PC-3 (cell line): ENCODE data around the gene GALNTL6. TPM values are rescaled to one million over a fixed set of nuclear protein-coding genes. Genes with fewer than 3 reads are reported as not detected.

ENCODE experiments used
- ATAC-seq: fragments of 200-7000 bp; cut with Tn5 transposase; 2 replicates; pipeline ENCODE4 v1.9.1; 2020; ENCODE audit warnings: mild to moderate bottlenecking, moderate library complexity
- BruUV-seq: library from RNA; stranded (reverse); fragments of 400-500 nt; replicated peaks from 2 replicates; lab custom pipeline; 2021; lab: Mats Ljungman, UMichigan
- CTCF ChIA-PET: fragments of 300-600 bp; sonication (Branson Sonifier 250); formaldehyde crosslinking; loops from one replicate; lab custom pipeline; 2022; ENCODE audit warnings: antibody characterized with exemption; lab: Charles Lee
- POLR2A ChIA-PET: fragments of 300-600 bp; sonication (Branson Sonifier 250); formaldehyde crosslinking; loops from one replicate; lab custom pipeline; 2022; ENCODE audit warnings: antibody characterized with exemption; ENCODE audit not compliant: unreplicated experiment; lab: Charles Lee
- DNase-seq: peaks from one replicate; pipeline ENCODE4 v3.0.0-alpha.2; 2015
- H2AFZ ChIP-seq: fragments of 300-600 bp; sonication (generic); 2 replicates; pipeline ENCODE4 v1.6.0; 2016; ENCODE audit warnings: antibody characterized with exemption, low read length
- H3F3A ChIP-seq: fragments of 300-600 bp; sonication (generic); one replicate; pipeline ENCODE4 v1.6.0; 2017; ENCODE audit warnings: antibody characterized with exemption, low read length, control low read depth, mild to moderate bottlenecking; ENCODE audit not compliant: unreplicated experiment
- H3K27ac ChIP-seq: fragments of 300-600 bp; sonication (generic); 2 replicates; pipeline ENCODE4 v1.5.1; 2016; ENCODE audit warnings: mild to moderate bottlenecking, low read length
- H3K27me3 ChIP-seq: fragments of 300-600 bp; sonication (generic); 2 replicates; pipeline ENCODE4 v1.6.1; 2016; ENCODE audit warnings: low read length, mixed read lengths
- H3K36me3 ChIP-seq: fragments of 300-600 bp; sonication (generic); 2 replicates; pipeline ENCODE4 v1.6.1; 2016; ENCODE audit warnings: low read depth, mixed run types, low read length, mixed read lengths
- H3K4me1 ChIP-seq: fragments of 300-600 bp; sonication (generic); 2 replicates; pipeline ENCODE4 v1.5.1; 2016; ENCODE audit warnings: low read length; ENCODE audit not compliant: insufficient read depth
- H3K4me2 ChIP-seq: fragments of 300-600 bp; sonication (generic); 2 replicates; pipeline ENCODE4 v1.6.0; 2016; ENCODE audit warnings: low read length
- H3K4me3 ChIP-seq: fragments of 300-600 bp; sonication (generic); 2 replicates; pipeline ENCODE4 v1.5.1; 2016; ENCODE audit warnings: mild to moderate bottlenecking, low read length, mixed read lengths
- H3K79me2 ChIP-seq: fragments of 300-600 bp; sonication (generic); 2 replicates; pipeline ENCODE4 v1.6.1; 2017; ENCODE audit warnings: low read length, mixed read lengths
- H3K9ac ChIP-seq: fragments of 300-600 bp; sonication (generic); 2 replicates; pipeline ENCODE4 v1.6.0; 2016; ENCODE audit warnings: mild to moderate bottlenecking, low read length
- H3K9me2 ChIP-seq: fragments of 300-600 bp; sonication (generic); replicated peaks from 2 replicates; pipeline ENCODE4 v1.6.1; 2016; ENCODE audit warnings: mixed run types, low read length, mixed read lengths
- H3K9me3 ChIP-seq: fragments of 300-600 bp; sonication (generic); 2 replicates; pipeline ENCODE4 v1.6.1; 2016; ENCODE audit warnings: low read length, mixed read lengths
- H4K20me1 ChIP-seq: fragments of 300-600 bp; sonication (generic); 2 replicates; pipeline ENCODE4 v1.6.1; 2016; ENCODE audit warnings: low read length, mixed read lengths
- EZH2 ChIP-seq: fragments of 300-600 bp; sonication (generic); IDR thresholded peaks from one replicate; pipeline ENCODE4 v1.6.1; 2017; ENCODE audit warnings: antibody characterized with exemption, mild to moderate bottlenecking, low read length; ENCODE audit not compliant: unreplicated experiment
- EZH2phosphoT487 ChIP-seq: fragments of 300-600 bp; sonication (generic); IDR thresholded peaks from 2 replicates; pipeline ENCODE4 v1.6.1; 2018; ENCODE audit warnings: mild to moderate bottlenecking, antibody characterized with exemption, low read length, borderline replicate concordance
- intact Hi-C: fragments of 100-400 bp; cut with micrococcal nuclease; formaldehyde crosslinking; loops from 2 replicates; pipeline ENCODE4 v1.9.0; 2023
- total RNA-seq: library from RNA; depleted of rRNA; stranded (reverse); fragments of >200 nt; gene quantifications from 2 replicates; pipeline ENCODE4 v1.2.3, GENCODE V29; 2014
- TF ChIP-seq, protein P1 (sequence below): fragments of 300-600 bp; sonication (generic); conservative IDR thresholded peaks from 2 replicates; pipeline ENCODE4 v1.5.1; 2017; ENCODE audit warnings: antibody characterized with exemption, low read depth, mild to moderate bottlenecking, low read length

GALNTL6 gene
- total RNA-seq, 1 experiment from 2014 or later, result not detected

- Histone ChIP-seq H3K79me2 (no peaks in the 10 kb centered on the region), H3K36me3 (no peaks in the 10 kb centered on the region), H3K27ac (no peak overlapping the region), H3K9ac (no peak overlapping the region), H2AFZ (no peak overlapping the region), H3K9me3 (no peaks in the 10 kb centered on the region), H3K4me1 (peaks cover 1% of the 10 kb centered on the region; the same call in 1 of the 2 replicates), H3K4me3 (no peak overlapping the region), H3K4me2 (no peak overlapping the region), H3K9me2 (no peaks in the 10 kb centered on the region), H3F3A (no peaks in the 10 kb centered on the region), H3K27me3 (no peaks in the 10 kb centered on the region), H4K20me1 (no peaks in the 10 kb centered on the region)
- ATAC-seq (no peak), DNase-seq (no peak)
- POLR2A ChIA-PET, result no interaction called here
- intact Hi-C loops, result no loop called here
- no TSS peak for BruUV-seq
- CTCF ChIA-PET, result no interaction called here
- TF ChIP-seq EZH2phosphoT487 (no peak), EZH2 (no peak)
- TF ChIP-seq, protein P1, sequence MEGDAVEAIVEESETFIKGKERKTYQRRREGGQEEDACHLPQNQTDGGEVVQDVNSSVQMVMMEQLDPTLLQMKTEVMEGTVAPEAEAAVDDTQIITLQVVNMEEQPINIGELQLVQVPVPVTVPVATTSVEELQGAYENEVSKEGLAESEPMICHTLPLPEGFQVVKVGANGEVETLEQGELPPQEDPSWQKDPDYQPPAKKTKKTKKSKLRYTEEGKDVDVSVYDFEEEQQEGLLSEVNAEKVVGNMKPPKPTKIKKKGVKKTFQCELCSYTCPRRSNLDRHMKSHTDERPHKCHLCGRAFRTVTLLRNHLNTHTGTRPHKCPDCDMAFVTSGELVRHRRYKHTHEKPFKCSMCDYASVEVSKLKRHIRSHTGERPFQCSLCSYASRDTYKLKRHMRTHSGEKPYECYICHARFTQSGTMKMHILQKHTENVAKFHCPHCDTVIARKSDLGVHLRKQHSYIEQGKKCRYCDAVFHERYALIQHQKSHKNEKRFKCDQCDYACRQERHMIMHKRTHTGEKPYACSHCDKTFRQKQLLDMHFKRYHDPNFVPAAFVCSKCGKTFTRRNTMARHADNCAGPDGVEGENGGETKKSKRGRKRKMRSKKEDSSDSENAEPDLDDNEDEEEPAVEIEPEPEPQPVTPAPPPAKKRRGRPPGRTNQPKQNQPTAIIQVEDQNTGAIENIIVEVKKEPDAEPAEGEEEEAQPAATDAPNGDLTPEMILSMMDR, result no peak
Observed at GRCh38 chr4:173045571-173045970, 1232.4 kb downstream of the GALNTL6 start.

GRCh38 chr4:173046144-173046543 is 1232.9 kb downstream of the GALNTL6 start:
- Histone ChIP-seq H3K79me2 (no peaks in the 10 kb centered on the region), H3K27ac (no peak overlapping the region), H3K9ac (no peak overlapping the region), H2AFZ (no peak overlapping the region), H3K27me3 (no peaks in the 10 kb centered on the region), H3K9me3 (no peaks in the 10 kb centered on the region), H3K9me2 (no peaks in the 10 kb centered on the region), H3K4me1 (no peaks in the 10 kb centered on the region), H3K36me3 (no peaks in the 10 kb centered on the region), H3K4me2 (no peak overlapping the region), H4K20me1 (no peaks in the 10 kb centered on the region), H3F3A (no peaks in the 10 kb centered on the region), H3K4me3 (no peak overlapping the region)
- no peak for TF ChIP-seq EZH2
- TF ChIP-seq, protein P1, result no peak
- TF ChIP-seq EZH2phosphoT487, result no peak
- intact Hi-C loops, result no loop called here
- BruUV-seq, result no TSS peak
- ChIA-PET POLR2A (no interaction called here), CTCF (no interaction called here)
- DNase-seq (no peak), ATAC-seq (no peak)

DNA sequence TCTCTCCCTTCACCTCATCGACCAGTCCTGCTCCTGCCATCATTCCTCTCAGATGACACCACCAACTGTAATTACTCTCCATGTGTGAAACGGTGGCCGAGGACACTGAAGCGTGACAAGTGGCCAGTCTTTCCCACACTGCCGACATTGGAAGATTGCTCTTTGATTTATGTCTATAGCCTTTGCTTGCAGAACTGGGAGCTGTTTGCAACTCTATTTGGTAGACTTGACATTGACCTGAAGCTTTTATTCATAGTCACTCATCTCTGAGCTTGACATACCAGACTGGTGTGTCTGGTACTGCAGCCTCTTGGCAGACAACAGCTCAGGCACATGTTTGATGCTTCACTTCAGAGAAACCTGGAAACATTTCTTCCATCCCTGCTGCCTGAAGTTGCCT is 1233.6 kb downstream of the GALNTL6 start:
- Histone ChIP-seq H3K36me3 (no peaks in the 10 kb centered on the region), H3F3A (no peaks in the 10 kb centered on the region), H3K9ac (no peak overlapping the region), H3K27ac (no peak overlapping the region), H3K4me3 (no peak overlapping the region), H3K79me2 (no peaks in the 10 kb centered on the region), H3K4me2 (no peak overlapping the region), H3K9me3 (no peaks in the 10 kb centered on the region), H4K20me1 (no peaks in the 10 kb centered on the region), H3K4me1 (no peaks in the 10 kb centered on the region), H3K27me3 (no peaks in the 10 kb centered on the region), H3K9me2 (no peaks in the 10 kb centered on the region), H2AFZ (no peak overlapping the region)
- TF ChIP-seq, protein P1, result no peak
- TF ChIP-seq EZH2, result no peak
- TF ChIP-seq EZH2phosphoT487, result no peak
- BruUV-seq, result no TSS peak
- ATAC-seq (no peak), DNase-seq (no peak)
- POLR2A ChIA-PET, result no interaction called here
- CTCF ChIA-PET, result no interaction called here
- intact Hi-C loops, result no loop called here
